ENCODE data around the gene SMARCC2. TPM values are rescaled to one million over a fixed set of nuclear protein-coding genes. Genes with fewer than 3 reads are reported as not detected.
"Not testable (repeated sequence)": the region's sequence is repeated elsewhere in the genome, so short reads cannot be mapped to it uniquely, and the experiment has no call there.

The SMARCC2 gene
- total and polyA plus RNA-seq, 2 donors (not counting 1 experiment from before 2014, with no cell fraction given), result 60.2 to 70.8 TPM

GRCh38 chr12:56198836-56199235, 9.6 kb upstream of the SMARCC2 start:
- Histone ChIP-seq H3K36me3 (ENCODE audit: control insufficient read depth, insufficient read depth, low read length) (no peaks in the 10 kb centered on the region), H3K27ac (ENCODE audit: insufficient read depth, low read length) (no peak overlapping the region), H3K27me3 (ENCODE audit: control insufficient read depth, insufficient read depth, low read length) (no peaks in the 10 kb centered on the region), H3K4me2 (ENCODE audit: extremely low read depth, insufficient read depth, low read length) (no peak overlapping the region), H3K9me3 (ENCODE audit: control insufficient read depth, insufficient read depth, low read depth, low read length) (no peaks in the 10 kb centered on the region), H3K79me2 (ENCODE audit: control insufficient read depth, insufficient read depth, low read length) (no peaks in the 10 kb centered on the region), H3K4me1 (ENCODE audit: control insufficient read depth, extremely low read depth, insufficient read depth, low read length) (no peaks in the 10 kb centered on the region), H3K9ac (ENCODE audit: insufficient read depth, low read length) (no peak overlapping the region), H4K20me1 (ENCODE audit: control insufficient read depth, extremely low read depth, insufficient read depth, low read length) (no peaks in the 10 kb centered on the region), H2AFZ (ENCODE audit: low read length) (no peak overlapping the region), H3K4me3 (replicated peaks in 1 of 4; ENCODE audit: control extremely low read depth in 1 of 4, insufficient read depth in 1 of 4, low read depth in 3 of 4, low read length in 4 of 4) (no peak overlapping the region)
- TF ChIP-seq CTCF (conservative IDR thresholded peaks at IDR 0.05 in 1 of 2, IDR thresholded peaks at IDR 0.05 in 1 of 2; ENCODE audit: low read depth in 1 of 2, low read length in 2 of 2), result no peak
- TF ChIP-seq EZH2 (IDR thresholded peaks at IDR 0.05; ENCODE audit: low read length, missing control alignments), result no peak
- DNase-seq (ENCODE audit: low read depth in 2 of 2), result peak in 1 of 2 donors; percentile 64

GRCh38 chr12:56197921-56198635, 8.8 kb upstream of the SMARCC2 start:
- Histone ChIP-seq H3K4me1 (ENCODE audit: control insufficient read depth, extremely low read depth, insufficient read depth, low read length) (peaks cover 2% of the 10 kb centered on the region), H3K4me3 (replicated peaks in 1 of 4; ENCODE audit: control extremely low read depth in 1 of 4, insufficient read depth in 1 of 4, low read depth in 3 of 4, low read length in 4 of 4) (no peak overlapping the region), H3K79me2 (ENCODE audit: control insufficient read depth, insufficient read depth, low read length) (no peaks in the 10 kb centered on the region), H3K4me2 (ENCODE audit: extremely low read depth, insufficient read depth, low read length) (no peak overlapping the region), H3K9ac (ENCODE audit: insufficient read depth, low read length) (no peak overlapping the region), H3K27ac (ENCODE audit: insufficient read depth, low read length) (no peak overlapping the region), H3K27me3 (ENCODE audit: control insufficient read depth, insufficient read depth, low read length) (no peaks in the 10 kb centered on the region), H3K36me3 (ENCODE audit: control insufficient read depth, insufficient read depth, low read length) (no peaks in the 10 kb centered on the region), H3K9me3 (ENCODE audit: control insufficient read depth, insufficient read depth, low read depth, low read length) (no peaks in the 10 kb centered on the region), H2AFZ (ENCODE audit: low read length) (no peak overlapping the region), H4K20me1 (ENCODE audit: control insufficient read depth, extremely low read depth, insufficient read depth, low read length) (no peaks in the 10 kb centered on the region)
- TF ChIP-seq EZH2 (IDR thresholded peaks at IDR 0.05; ENCODE audit: low read length, missing control alignments) (no peak), CTCF (conservative IDR thresholded peaks at IDR 0.05 in 1 of 2, IDR thresholded peaks at IDR 0.05 in 1 of 2; ENCODE audit: low read depth in 1 of 2, low read length in 2 of 2) (no peak)
- no peak for DNase-seq (ENCODE audit: low read depth in 2 of 2)

- H3K9ac ChIP-seq (ENCODE audit: insufficient read depth, low read length); H3K4me3 ChIP-seq (replicated peaks in 1 of 4; ENCODE audit: control extremely low read depth in 1 of 4, insufficient read depth in 1 of 4, low read depth in 3 of 4, low read length in 4 of 4); H3K9me3 ChIP-seq (ENCODE audit: control insufficient read depth, insufficient read depth, low read depth, low read length); H3K79me2 ChIP-seq (ENCODE audit: control insufficient read depth, insufficient read depth, low read length); H3K4me2 ChIP-seq (ENCODE audit: extremely low read depth, insufficient read depth, low read length); H3K36me3 ChIP-seq (ENCODE audit: control insufficient read depth, insufficient read depth, low read length); H2AFZ ChIP-seq (ENCODE audit: low read length); H3K27me3 ChIP-seq (ENCODE audit: control insufficient read depth, insufficient read depth, low read length); H4K20me1 ChIP-seq (ENCODE audit: control insufficient read depth, extremely low read depth, insufficient read depth, low read length); H3K4me1 ChIP-seq (ENCODE audit: control insufficient read depth, extremely low read depth, insufficient read depth, low read length): not testable (repeated sequence)
- DNase-seq (ENCODE audit: low read depth in 2 of 2), result peak; percentile 64 to 97
- peak overlapping the region; percentile 61 for H3K27ac ChIP-seq (ENCODE audit: insufficient read depth, low read length)
Measured at GRCh38 chr12:56196818-56197550, 7.7 kb upstream of the SMARCC2 start.

All from fibroblast of lung (primary cell).